ENCODE results near the gene MNX1.

MNX1 gene

GRCh38 chr7:157010588-157011332 lies at the start of gene MNX1:
Gene MNX1, minus strand, starts transcription at chr7:157010663. Its CDS starts 313 bp downstream, at chr7:157010350.
- no peak for DNase-seq (ENCODE audit: low read depth in 2 of 2)

GRCh38 chr7:157059534-157059933 lies 49.1 kb upstream of the MNX1 start:
- no peak for DNase-seq (ENCODE audit: low read depth in 2 of 2)

- DNase-seq (ENCODE audit: low read depth in 2 of 2), result no peak
Observed at GRCh38 chr7:157058701-157059100, 48.2 kb upstream of the MNX1 start.

DNA sequence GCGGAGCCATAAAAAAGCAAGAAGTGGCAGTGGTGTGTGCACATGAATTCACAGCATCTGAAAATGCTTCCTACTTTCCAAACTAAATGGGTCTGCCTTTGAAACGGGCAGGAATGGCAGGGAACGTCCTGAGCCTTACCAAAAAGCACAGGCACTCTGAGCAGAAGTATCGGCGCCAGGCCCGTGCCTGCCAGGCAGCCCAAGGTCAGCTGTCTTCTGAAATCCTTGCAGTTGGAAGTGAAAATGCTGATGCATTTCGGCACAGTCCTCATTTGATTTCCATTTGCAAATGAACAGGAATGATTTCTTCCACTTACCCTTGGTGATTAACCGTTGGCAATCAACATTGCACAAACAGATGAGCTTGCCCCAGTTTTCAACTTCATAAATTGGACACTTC lies 47.6 kb upstream of the MNX1 start:
- DNase-seq (ENCODE audit: low read depth in 2 of 2), result no peak

GRCh38 chr7:157056957-157057902 lies 46.8 kb upstream of the MNX1 start:
- no peak for DNase-seq (ENCODE audit: low read depth in 2 of 2)

DNA sequence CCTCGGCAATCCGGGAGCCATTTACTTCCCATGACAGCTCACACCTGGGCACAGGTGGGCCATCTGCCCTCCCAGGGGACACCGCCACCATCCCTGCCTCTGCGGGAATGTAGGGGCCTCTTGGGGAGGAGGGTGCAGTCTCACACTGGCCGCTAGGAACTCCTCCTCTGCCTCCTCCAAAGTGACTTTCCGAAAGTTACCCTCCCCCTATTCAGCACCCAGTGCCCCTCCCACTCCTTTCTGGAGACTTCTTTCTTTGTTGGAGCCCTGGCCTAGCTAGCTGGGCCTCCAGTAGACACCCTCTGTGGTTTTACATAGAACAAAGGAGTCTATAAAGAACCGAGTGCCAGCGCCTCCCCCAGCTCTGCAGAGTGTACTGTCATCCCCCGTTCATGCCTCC lies 45.8 kb upstream of the MNX1 start:
- no peak for DNase-seq (ENCODE audit: low read depth in 2 of 2)

DNA sequence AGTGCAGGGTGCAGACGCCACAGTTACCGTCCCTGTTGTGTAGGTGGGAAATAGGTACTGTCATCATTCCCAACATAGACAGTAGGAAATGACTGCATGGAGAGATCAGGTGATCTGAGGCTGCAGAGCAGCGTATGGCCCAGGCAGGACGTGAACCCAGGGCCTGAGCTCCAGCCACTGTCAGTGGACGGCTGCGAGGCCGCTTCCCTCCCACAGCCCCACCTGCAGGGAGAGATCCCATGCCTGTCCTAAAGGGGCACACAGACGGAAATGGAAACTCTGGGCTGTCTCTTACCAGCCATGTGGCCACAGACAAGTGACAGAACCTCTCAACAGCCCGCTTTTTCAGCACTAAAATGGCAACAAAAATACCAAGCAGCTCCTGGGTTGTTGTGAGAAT lies 44.5 kb upstream of the MNX1 start:
- DNase-seq (ENCODE audit: low read depth in 2 of 2), result no peak

GRCh38 chr7:157053118-157053517 lies 42.7 kb upstream of the MNX1 start:
- no peak for DNase-seq (ENCODE audit: low read depth in 2 of 2)

DNA sequence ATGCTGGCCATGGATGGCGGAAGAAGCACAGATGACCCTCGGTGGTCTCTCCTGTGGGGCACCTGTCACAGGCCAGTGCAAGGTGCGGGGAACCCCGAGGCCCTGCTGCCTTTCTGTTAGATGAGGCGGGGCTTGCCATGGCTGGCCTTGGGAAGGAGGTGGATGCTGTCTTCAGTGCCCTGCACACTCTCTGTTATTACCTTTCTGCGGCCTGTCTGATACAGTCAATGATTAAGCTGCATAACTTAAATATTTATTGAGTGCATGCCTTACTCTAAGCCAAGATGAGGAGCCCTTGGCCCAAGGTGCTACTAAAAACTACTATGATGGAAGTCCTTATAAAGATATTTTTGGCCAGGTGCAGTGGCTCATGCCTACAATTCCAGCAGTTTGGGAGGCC lies 36.7 kb upstream of the MNX1 start:
- DNase-seq (ENCODE audit: low read depth in 2 of 2), result no peak

DNA sequence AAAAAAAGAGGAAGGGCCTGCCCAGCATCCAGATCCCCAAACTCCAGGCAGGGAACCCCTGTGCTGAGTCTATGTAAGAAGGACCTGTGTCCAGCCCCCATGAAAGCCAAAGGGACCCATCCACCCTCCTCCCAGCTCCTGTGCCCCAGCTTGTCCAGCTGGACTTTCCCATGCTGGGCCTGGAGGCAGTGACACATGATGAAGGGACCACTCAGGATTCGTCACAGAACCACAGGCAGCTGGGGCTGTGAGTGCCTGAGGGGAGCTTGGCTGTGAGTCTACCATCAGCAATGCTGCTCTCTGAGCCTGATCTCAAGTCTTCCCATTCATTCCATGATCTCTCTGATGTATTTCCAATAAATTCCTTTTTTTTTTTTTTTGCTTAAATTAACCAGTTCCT lies 36.2 kb upstream of the MNX1 start:
- DNase-seq (ENCODE audit: low read depth in 2 of 2), result no peak

DNA sequence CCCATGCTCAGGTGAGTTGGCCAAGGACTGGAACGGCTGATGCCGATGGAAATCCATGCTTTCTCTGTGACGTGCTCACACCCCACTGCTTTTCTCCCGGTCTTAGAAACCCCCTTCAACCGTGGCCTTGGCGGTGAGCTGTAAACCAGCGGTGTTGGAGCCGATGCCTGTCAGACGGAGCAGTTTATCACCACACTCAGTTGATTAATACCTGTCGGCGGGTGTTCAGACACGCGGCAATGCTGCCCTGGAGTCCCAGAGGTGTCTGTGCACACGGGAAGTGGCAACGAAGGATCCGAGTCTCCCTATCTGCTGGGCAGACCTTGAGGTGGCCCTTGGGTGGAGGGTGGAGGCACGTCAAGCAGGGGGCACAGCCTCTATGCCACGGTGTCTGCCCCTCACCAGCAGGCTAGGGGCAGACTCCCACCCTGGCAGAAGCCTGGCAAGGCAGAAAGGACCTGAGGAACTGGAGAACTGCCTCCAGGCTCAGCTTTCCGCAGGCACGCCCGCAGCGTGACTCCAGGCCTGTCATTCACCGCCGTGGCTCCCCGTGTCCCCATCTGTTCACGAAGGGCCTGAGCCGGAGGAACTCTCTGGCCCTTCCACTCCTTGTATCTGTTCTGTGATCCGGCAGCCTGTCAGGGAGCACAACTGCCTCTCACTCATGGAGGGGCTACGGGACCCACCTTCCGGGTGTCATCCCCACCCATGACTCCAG lies 34.6 kb upstream of the MNX1 start:
- DNase-seq (ENCODE audit: low read depth in 2 of 2), result no peak

DNA sequence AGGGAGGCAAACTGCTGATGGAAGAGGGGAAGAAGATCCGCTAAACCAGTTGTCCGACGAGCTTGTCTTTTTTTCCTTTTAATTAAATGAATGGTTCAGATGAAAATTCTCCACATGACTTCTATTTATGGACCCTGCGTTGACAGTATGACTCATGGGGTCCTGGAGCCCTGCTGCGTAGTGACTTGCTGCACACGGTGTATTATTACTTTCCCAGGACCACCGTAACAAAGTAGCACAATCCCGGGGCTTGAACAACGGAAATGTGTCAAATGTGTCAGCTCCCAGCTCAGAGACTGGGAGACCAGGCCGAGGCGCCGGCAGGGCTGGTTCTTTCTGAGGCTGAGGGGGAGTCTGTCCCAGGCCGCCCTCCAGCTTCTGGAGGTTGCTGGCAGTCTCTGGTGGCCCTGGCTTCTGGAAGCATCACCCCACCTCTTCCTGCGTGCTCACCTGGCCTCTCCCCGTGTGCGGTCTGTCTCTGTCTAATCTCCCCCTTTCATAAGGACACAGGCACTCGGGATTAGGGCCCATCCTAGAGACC lies 33.8 kb upstream of the MNX1 start:
- no peak for DNase-seq (ENCODE audit: low read depth in 2 of 2)

GRCh38 chr7:157043745-157044144 lies 33.3 kb upstream of the MNX1 start:
- no peak for DNase-seq (ENCODE audit: low read depth in 2 of 2)

GRCh38 chr7:157041514-157042277 lies 31.2 kb upstream of the MNX1 start:
- no peak for DNase-seq (ENCODE audit: low read depth in 2 of 2)

- DNase-seq (ENCODE audit: low read depth in 2 of 2), result no peak
Observed at GRCh38 chr7:157041004-157041403, 30.5 kb upstream of the MNX1 start.

DNA sequence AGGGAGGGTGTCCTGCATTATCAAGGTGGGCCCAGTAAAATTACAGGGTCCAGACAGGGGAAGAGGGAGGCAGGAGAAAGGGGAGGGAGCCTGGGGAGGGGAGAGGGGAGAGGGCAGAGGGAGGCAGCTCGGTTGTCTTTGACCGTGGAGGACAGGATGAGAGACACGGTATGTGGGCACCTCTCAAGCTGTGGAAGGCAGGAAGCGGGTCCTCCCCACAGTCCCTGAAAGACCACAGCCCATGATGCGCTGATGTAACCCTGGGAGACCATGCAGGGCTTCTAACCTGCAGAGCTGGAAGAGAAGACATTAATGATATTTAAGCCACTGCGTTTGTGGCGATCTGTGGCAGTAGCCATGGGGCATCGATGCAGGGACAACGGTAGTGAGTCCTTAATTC lies 27.2 kb upstream of the MNX1 start:
- DNase-seq (ENCODE audit: low read depth in 2 of 2), result no peak

- DNase-seq (ENCODE audit: low read depth in 2 of 2), result no peak
Observed at GRCh38 chr7:157037028-157037427, 26.6 kb upstream of the MNX1 start.

DNA sequence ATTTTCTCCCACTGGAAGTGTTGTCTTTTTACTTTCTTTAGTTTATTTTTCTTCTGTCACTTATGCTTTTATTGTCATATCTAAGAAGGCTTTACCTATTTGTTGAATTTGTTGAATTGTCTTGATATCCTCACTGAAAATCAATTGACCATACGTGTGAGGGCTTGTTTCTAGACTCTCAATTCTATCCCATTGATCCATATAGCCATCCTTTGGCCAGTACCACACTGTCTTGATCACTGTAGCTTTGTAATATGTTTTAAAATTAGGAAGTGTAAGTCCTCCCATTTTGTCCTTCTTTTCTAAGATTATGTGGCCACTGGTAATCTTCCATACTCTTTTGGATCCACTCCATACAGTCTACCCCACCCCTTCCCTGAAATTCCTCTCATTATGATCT lies 25.5 kb upstream of the MNX1 start:
- no peak for DNase-seq (ENCODE audit: low read depth in 2 of 2)

DNA sequence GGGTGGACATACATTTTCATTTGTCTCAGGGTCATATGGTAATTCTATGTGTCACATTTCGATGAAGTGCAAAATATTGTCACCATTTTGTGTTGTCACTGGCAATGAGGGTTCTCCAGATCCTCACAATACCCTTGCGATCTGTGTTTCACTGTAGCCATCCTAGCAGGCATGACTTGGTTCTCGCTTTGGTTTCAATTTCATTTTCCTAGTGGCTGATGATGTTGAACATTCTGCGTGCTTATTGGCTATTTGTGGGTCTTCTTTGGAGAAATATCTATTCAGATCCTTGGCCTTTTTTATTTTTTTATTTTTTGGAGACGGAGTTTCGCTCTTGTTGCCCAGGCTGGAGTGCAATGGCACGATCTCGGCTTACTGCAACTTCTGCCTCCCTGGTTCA lies 24.8 kb upstream of the MNX1 start:
- no peak for DNase-seq (ENCODE audit: low read depth in 2 of 2)

GRCh38 chr7:157033483-157034473 lies 23.3 kb upstream of the MNX1 start:
- no peak for DNase-seq (ENCODE audit: low read depth in 2 of 2)

All from stimulated activated CD8-positive, alpha-beta memory T cell treated with anti-CD3 and anti-CD28 coated beads, Interleukin-7, amount 100 ng/mL, for 1 hour (primary cell).